ENCODE results near the gene ATP8A2.

- TF ChIP-seq CTCF (IDR thresholded peaks at IDR 0.05) (no peak), POLR2AphosphoS5 (IDR thresholded peaks at IDR 0.05) (no peak)
Measured at GRCh38 chr13:25775986-25776385, 404.2 kb downstream of the ATP8A2 start.

Data from upper lobe of left lung (tissue), 4 donors.